ENCODE data around the gene PLCL1.

- TF ChIP-seq CTCF (IDR thresholded peaks at IDR 0.05) (no peak), ZFX (IDR thresholded peaks at IDR 0.05; ENCODE audit: borderline replicate concordance) (no peak)
These were observed 59.4 kb downstream of the PLCL1 start for GRCh38 chr2:197863744-197864143.

Data from 22Rv1 (cell line).